Trophoblast cell (in vitro differentiated cells and primary cell): ENCODE data around the gene PODXL. TPM values are rescaled to one million over a fixed set of nuclear protein-coding genes. Genes with fewer than 3 reads are reported as not detected.

Source experiments
- DNase-seq, 2 donors: peaks; one replicate each; pipeline ENCODE4 v3.0.0-alpha.2; 2016
- H2AFZ ChIP-seq: 2 replicates; pipeline ENCODE4 v1.6.1; 2013; ENCODE audit warnings: low read length, moderate library complexity, mild to moderate bottlenecking; ENCODE audit not compliant: insufficient read depth, poor library complexity
- H2AK5ac ChIP-seq: 2 replicates; pipeline ENCODE4 v1.6.1; 2013; ENCODE audit warnings: mild to moderate bottlenecking, low read length
- H2BK120ac ChIP-seq: 2 replicates; pipeline ENCODE4 v1.6.1; 2013; ENCODE audit warnings: low read length, mild to moderate bottlenecking, moderate library complexity; ENCODE audit not compliant: insufficient read depth, poor library complexity
- H2BK12ac ChIP-seq: 2 replicates; pipeline ENCODE4 v1.6.1; 2013; ENCODE audit warnings: mild to moderate bottlenecking, low read length, moderate library complexity
- H2BK5ac ChIP-seq: 2 replicates; pipeline ENCODE4 v1.6.1; 2013; ENCODE audit warnings: low read length, low read depth, moderate library complexity, mild to moderate bottlenecking; ENCODE audit not compliant: poor library complexity
- H3K14ac ChIP-seq: 2 replicates; pipeline ENCODE4 v1.6.1; 2013; ENCODE audit warnings: mild to moderate bottlenecking, low read length
- H3K18ac ChIP-seq: 2 replicates; pipeline ENCODE4 v1.6.1; 2013; ENCODE audit warnings: mild to moderate bottlenecking, low read length
- H3K23ac ChIP-seq: 2 replicates; pipeline ENCODE4 v1.6.1; 2013; ENCODE audit warnings: low read length
- H3K27ac ChIP-seq: 2 replicates; pipeline ENCODE4 v1.5.1; 2013; ENCODE audit warnings: low read depth, mild to moderate bottlenecking, inconsistent platforms, low read length, moderate library complexity
- H3K27me3 ChIP-seq: 2 replicates; pipeline ENCODE4 v1.6.1; 2013; ENCODE audit warnings: inconsistent platforms, mild to moderate bottlenecking, low read length, moderate library complexity; ENCODE audit not compliant: insufficient read depth
- H3K36me3 ChIP-seq, 2 experiments: 1 replicate in 1 of 2; 2 replicates in 1 of 2; pipeline ENCODE4 v1.6.1; 2013; ENCODE audit warnings: low read length in 2 of 2, mild to moderate bottlenecking in 2 of 2, moderate library complexity in 1 of 2; ENCODE audit not compliant: insufficient read depth in 2 of 2, control insufficient read depth in 1 of 2
- H3K4ac ChIP-seq: 2 replicates; pipeline ENCODE4 v1.6.1; 2013; ENCODE audit warnings: low read depth, mild to moderate bottlenecking, low read length, moderate library complexity
- H3K4me1 ChIP-seq, 2 experiments: 1 replicate in 1 of 2; 2 replicates in 1 of 2; pipeline ENCODE4 v1.6.1; 2013; ENCODE audit warnings: low read length in 2 of 2, mild to moderate bottlenecking in 2 of 2, moderate library complexity in 1 of 2; ENCODE audit not compliant: insufficient read depth in 2 of 2, control insufficient read depth in 1 of 2
- H3K4me2 ChIP-seq: 2 replicates; pipeline ENCODE4 v1.6.1; 2013; ENCODE audit warnings: inconsistent platforms, mild to moderate bottlenecking, low read length, moderate library complexity
- H3K4me3 ChIP-seq: 2 replicates; pipeline ENCODE4 v1.5.1; 2013; ENCODE audit warnings: mild to moderate bottlenecking, low read depth, low read length, inconsistent platforms
- H3K79me1 ChIP-seq: one replicate; pipeline ENCODE4 v1.6.1; 2013; ENCODE audit warnings: low read length
- H3K79me2 ChIP-seq: 2 replicates; pipeline ENCODE4 v1.6.1; 2013; ENCODE audit warnings: low read length, mild to moderate bottlenecking; ENCODE audit not compliant: control insufficient read depth, insufficient read depth, poor library complexity
- H3K9ac ChIP-seq: 2 replicates; pipeline ENCODE4 v1.6.1; 2013; ENCODE audit warnings: mild to moderate bottlenecking, low read length
- H3K9me3 ChIP-seq: 2 replicates; pipeline ENCODE4 v1.6.1; 2013; ENCODE audit warnings: low read depth, mild to moderate bottlenecking, control low read depth, inconsistent platforms, low read length; ENCODE audit not compliant: insufficient read depth
- H4K12ac ChIP-seq: 2 replicates; pipeline ENCODE4 v1.6.1; 2013; ENCODE audit warnings: low read depth, mild to moderate bottlenecking, low read length, moderate library complexity
- H4K8ac ChIP-seq: 2 replicates; pipeline ENCODE4 v1.6.1; 2013; ENCODE audit warnings: low read depth, mild to moderate bottlenecking, low read length, moderate library complexity
- H4K91ac ChIP-seq: one replicate; pipeline ENCODE4 v1.6.1; 2013; ENCODE audit warnings: low read depth, mild to moderate bottlenecking, low read length, moderate library complexity
- WGBS: extraction: QIAGEN DNeasy Blood & Tissue Kit; methylation state at CpG from one replicate; pipeline ENCODE4 v1.1.7; 2013; ENCODE audit warnings: missing lambda C conversion rate; ENCODE audit not compliant: insufficient read length, insufficient coverage; ENCODE audit errors: extremely low coverage; 5-methylcytosine and 5-hydroxymethylcytosine counted together
- polyA plus RNA-seq: library from polyadenylated mRNA; stranded (reverse); fragments of 200-250 nt; gene quantifications from 2 replicates; pipeline ENCODE4 v1.2.3, GENCODE V29; 2013

Gene PODXL
- 124 and 125 TPM in 2 replicates for polyA plus RNA-seq

DNA sequence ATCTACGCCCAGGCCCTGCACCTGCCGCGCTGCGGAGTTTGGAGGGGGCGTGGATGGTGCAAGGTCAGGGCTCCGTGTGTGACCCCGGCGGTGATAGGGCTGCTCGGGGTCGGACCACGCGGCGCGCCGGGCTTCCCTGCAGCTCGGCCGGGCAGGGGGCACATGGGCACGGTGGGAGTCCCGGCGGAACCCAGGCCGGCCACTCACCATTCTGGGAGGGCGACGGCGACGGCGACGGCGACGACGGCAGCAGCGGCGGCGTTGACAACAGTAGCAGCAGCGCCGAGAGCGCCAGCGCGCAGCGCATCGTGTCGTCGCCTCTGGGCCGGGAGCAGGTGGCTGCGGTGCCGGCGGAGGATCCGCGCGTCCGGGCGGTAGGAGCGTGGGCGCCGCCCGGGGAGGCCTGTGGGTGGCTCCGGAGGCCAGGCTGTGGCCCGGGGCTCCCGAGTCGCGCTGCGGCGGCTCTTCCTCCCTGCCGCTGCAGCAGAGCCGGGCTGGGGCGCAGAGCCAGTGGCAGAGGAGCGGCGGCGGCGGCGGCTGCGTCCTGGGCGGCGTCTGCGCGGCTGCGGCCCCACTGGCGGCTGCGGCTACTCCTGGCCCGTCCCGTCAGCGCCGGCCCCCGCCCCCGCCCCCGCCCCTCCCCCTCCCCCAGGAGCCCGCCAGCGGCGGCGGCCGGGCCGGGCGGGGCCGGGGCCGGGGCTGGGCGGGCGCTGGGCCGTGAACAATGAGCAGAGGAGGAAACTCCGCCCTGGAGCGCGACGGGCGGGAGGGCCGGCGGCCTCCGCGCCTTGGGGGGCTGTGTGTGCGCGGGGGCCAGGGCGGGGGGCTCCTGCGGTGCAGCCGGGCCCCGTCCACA is at the start of gene PODXL:
Gene PODXL (minus strand): TSS at position 576 of the 856 bp plus-strand sequence. CDS start 269 bp downstream, at position 307.
- no CpG with 5 or more reads among the region's 112 CpGs for WGBS
- peaks cover 13% of the 10 kb centered on the region for H3K79me2 ChIP-seq

GRCh38 chr7:131605280-131605878 is 49.0 kb upstream of the PODXL start:
- Histone ChIP-seq H3K4me1 (peaks cover 47 to 65% of the 10 kb centered on the region in 2 experiments), H2AFZ (no peak overlapping the region), H3K4me2 (peak overlapping the region; percentile 35), H3K9me3 (no peaks in the 10 kb centered on the region), H2BK120ac (peak overlapping the region; percentile 74), H4K8ac (peak overlapping the region; percentile 63), H3K79me2 (no peaks in the 10 kb centered on the region), H4K12ac (no peak overlapping the region), H2AK5ac (peak overlapping the region; percentile 77), H3K9ac (no peak overlapping the region), H3K79me1 (peaks cover 17% of the 10 kb centered on the region), H3K4ac (no peak overlapping the region), H3K36me3 (no peaks in the 10 kb centered on the region), H3K4me3 (no peak overlapping the region), H3K18ac (peak overlapping the region; percentile 51), H4K91ac (peak overlapping the region; percentile 86), H3K27ac (peak overlapping the region; percentile 52), H2BK5ac (peak overlapping the region; percentile 68), H2BK12ac (peak overlapping the region; percentile 61), H3K27me3 (no peaks in the 10 kb centered on the region), H3K23ac (no peak overlapping the region), H3K14ac (peak overlapping the region; percentile 51)
- no peak for DNase-seq
- no CpG with 5 or more reads among the region's 9 CpGs for WGBS

More for the DNA sequence above, at the start of gene PODXL:
- H3K79me1 ChIP-seq: peaks cover 11% of the 10 kb centered on the region
- DNase-seq: peak; percentile 14 to 58
- H4K91ac ChIP-seq: peak within 1 kb of the TSS; percentile 57
- peak within 1 kb of the TSS; percentile 23 for H3K27ac ChIP-seq
- peaks cover 25 to 40% of the 10 kb centered on the region in 2 experiments for H3K4me1 ChIP-seq
- no peaks in the 10 kb centered on the region for H3K36me3 ChIP-seq
- H2BK120ac ChIP-seq: peak within 1 kb of the TSS; percentile 73
- peak within 1 kb of the TSS; percentile 95 for H3K4me2 ChIP-seq
- peak within 1 kb of the TSS; percentile 3 for H4K12ac ChIP-seq
- peak within 1 kb of the TSS; percentile 35 for H2AK5ac ChIP-seq
- H3K14ac ChIP-seq: peak within 1 kb of the TSS; percentile 68
- H3K9me3 ChIP-seq: peaks cover 4% of the 10 kb centered on the region
- peak within 1 kb of the TSS; percentile 90 for H3K4me3 ChIP-seq
- H3K4ac ChIP-seq: peak within 1 kb of the TSS; percentile 85
- peak within 1 kb of the TSS; percentile 37 for H2BK12ac ChIP-seq
- H3K27me3 ChIP-seq: peaks cover 7% of the 10 kb centered on the region
- peak within 1 kb of the TSS; percentile 49 for H4K8ac ChIP-seq
- peak within 1 kb of the TSS; percentile 69 for H3K18ac ChIP-seq
- H3K23ac ChIP-seq: no peak within 1 kb of the TSS
- H2AFZ ChIP-seq: peak within 1 kb of the TSS; percentile 48
- H2BK5ac ChIP-seq: peak within 1 kb of the TSS; percentile 59
- H3K9ac ChIP-seq: peak within 1 kb of the TSS; percentile 80

DNA sequence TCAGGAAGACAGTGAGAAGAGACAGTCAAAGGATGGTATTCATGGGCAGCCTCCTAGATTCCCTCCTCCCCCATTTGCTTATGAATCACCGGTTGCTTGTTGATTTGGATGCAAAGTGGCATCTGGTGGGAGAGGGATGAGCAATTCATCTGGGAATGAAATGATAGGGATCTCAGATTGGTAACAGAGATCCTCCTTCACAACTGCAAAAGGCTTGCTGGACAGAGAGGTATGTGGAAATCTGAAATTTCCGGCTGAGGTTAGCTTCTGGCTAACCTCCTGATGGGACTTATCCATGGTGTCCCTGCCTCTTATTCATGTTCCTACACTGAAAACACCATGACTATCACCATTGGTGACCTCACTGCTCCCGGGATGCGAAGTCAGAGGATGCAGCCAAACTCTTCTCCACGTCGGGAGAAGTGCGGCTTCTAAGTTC is 48.4 kb upstream of the PODXL start:
- Histone ChIP-seq H4K91ac (peak overlapping the region; percentile 58), H3K4ac (no peak overlapping the region), H2BK120ac (peak overlapping the region; percentile 27), H2AFZ (no peak overlapping the region), H3K23ac (no peak overlapping the region), H3K36me3 (no peaks in the 10 kb centered on the region), H3K9me3 (no peaks in the 10 kb centered on the region), H3K4me3 (no peak overlapping the region), H4K12ac (no peak overlapping the region), H3K18ac (no peak overlapping the region), H3K9ac (no peak overlapping the region), H3K4me1 (peaks cover 48 to 65% of the 10 kb centered on the region in 2 experiments), H3K79me2 (no peaks in the 10 kb centered on the region), H3K27me3 (no peaks in the 10 kb centered on the region), H2BK5ac (peak overlapping the region; percentile 49), H3K4me2 (peak overlapping the region; percentile 35), H3K14ac (no peak overlapping the region), H2AK5ac (no peak overlapping the region), H3K27ac (peak overlapping the region; percentile 68), H2BK12ac (peak overlapping the region; percentile 43), H3K79me1 (peaks cover 17% of the 10 kb centered on the region), H4K8ac (peak overlapping the region; percentile 3)
- DNase-seq: peak; percentile 74 to 85
- WGBS: no CpG with 5 or more reads among the region's 7 CpGs

DNA sequence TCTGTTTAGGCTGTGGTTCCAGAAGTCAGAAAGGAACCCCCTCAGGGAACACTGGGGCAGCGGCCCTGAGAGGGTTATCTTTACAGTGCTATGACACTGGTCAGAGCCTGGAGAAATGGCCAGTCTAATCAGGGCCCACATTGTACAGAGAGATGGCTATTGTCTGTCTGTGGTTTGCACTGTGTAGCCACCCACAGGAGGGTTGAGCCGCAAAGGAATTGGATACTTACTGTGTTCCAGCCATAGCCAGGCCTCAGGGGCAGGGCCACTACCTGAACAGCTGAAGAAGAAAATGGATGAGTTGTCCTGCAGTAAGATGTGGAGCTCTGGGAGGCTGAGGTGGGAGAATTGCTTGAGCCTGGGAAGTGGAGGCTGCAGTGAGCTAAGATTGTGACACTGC is 47.5 kb upstream of the PODXL start:
- WGBS: no CpG with 5 or more reads among the region's 2 CpGs

More for the DNA sequence above, 47.5 kb upstream of the PODXL start:
- Histone ChIP-seq H4K8ac (no peak overlapping the region), H4K91ac (peak overlapping the region; percentile 71), H3K4me2 (no peak overlapping the region), H3K4me1 (peaks cover 48 to 65% of the 10 kb centered on the region in 2 experiments), H3K79me1 (peaks cover 19% of the 10 kb centered on the region), H2BK5ac (no peak overlapping the region), H3K9me3 (no peaks in the 10 kb centered on the region), H3K9ac (no peak overlapping the region), H3K27ac (peak overlapping the region; percentile 68), H3K23ac (no peak overlapping the region), H3K18ac (no peak overlapping the region), H3K4me3 (no peak overlapping the region), H2AFZ (no peak overlapping the region), H3K4ac (no peak overlapping the region), H3K36me3 (no peaks in the 10 kb centered on the region), H2BK120ac (no peak overlapping the region), H2BK12ac (no peak overlapping the region), H3K27me3 (no peaks in the 10 kb centered on the region), H3K14ac (no peak overlapping the region), H2AK5ac (no peak overlapping the region), H3K79me2 (no peaks in the 10 kb centered on the region), H4K12ac (no peak overlapping the region)
- DNase-seq: no peak
